WTC11 (cell line): Measurements from ENCODE around the gene RMND5B. TPM values are rescaled to one million over a fixed set of nuclear protein-coding genes. Genes with fewer than 3 reads are reported as not detected.

Source experiments
- ATAC-seq: fragments of 200-7000 bp; cut with Tn5 transposase; 2 replicates; pipeline ENCODE4 v1.10.0; 2021; ENCODE audit warnings: mild to moderate bottlenecking, moderate library complexity
- CTCF ChIA-PET: fragments of 300-600 bp; sonication (Branson Sonifier 250); formaldehyde crosslinking; loops from one replicate; lab custom pipeline; 2021; ENCODE audit warnings: antibody characterized with exemption; lab: Charles Lee
- POLR2A ChIA-PET: fragments of 350-600 bp; sonication (Branson Sonifier 250); formaldehyde crosslinking; loops from one replicate; lab custom pipeline; 2021; ENCODE audit warnings: antibody characterized with exemption; lab: Charles Lee
- DNase-seq: peaks from one replicate; pipeline ENCODE4 v3.0.0; 2021; ENCODE audit warnings: low spot score
- H3K27ac Mint-ChIP-seq: 2 replicates; pipeline ENCODE4 v1.8.0; 2021; ENCODE audit warnings: mixed read lengths
- H3K27me3 Mint-ChIP-seq: 2 replicates; pipeline ENCODE4 v1.8.0; 2021; ENCODE audit warnings: low read depth, mild to moderate bottlenecking, moderate library complexity, mixed read lengths
- H3K36me3 Mint-ChIP-seq: 2 replicates; pipeline ENCODE4 v1.8.0; 2021; ENCODE audit warnings: mixed read lengths
- H3K4me1 Mint-ChIP-seq: 2 replicates; pipeline ENCODE4 v1.8.0; 2022; ENCODE audit warnings: mixed read lengths
- H3K4me3 Mint-ChIP-seq: 2 replicates; pipeline ENCODE4 v1.8.0; 2021; ENCODE audit warnings: mild to moderate bottlenecking, moderate library complexity, mixed read lengths
- H3K9me3 Mint-ChIP-seq: 2 replicates; pipeline ENCODE4 v1.8.0; 2021; ENCODE audit warnings: mixed read lengths
- AFF4 ChIP-seq: sonication (generic); formaldehyde crosslinking; IDR thresholded peaks from 2 replicates; pipeline ENCODE4 v1.8.1; 2023; ENCODE audit warnings: mild to moderate bottlenecking, missing genetic modification reagents, borderline replicate concordance
- FOXP1 ChIP-seq: sonication (generic); formaldehyde crosslinking; IDR thresholded peaks from 2 replicates; pipeline ENCODE4 v1.8.0; 2022; ENCODE audit warnings: missing genetic modification reagents, mild to moderate bottlenecking, moderate library complexity, borderline replicate concordance
- JAZF1 ChIP-seq: fragments of 250-450 bp; sonication (Bioruptor Pico); IDR thresholded peaks from 2 replicates; pipeline ENCODE4 v1.9.0; 2021; ENCODE audit warnings: moderate library complexity, mild to moderate bottlenecking, inconsistent platforms
- MAX ChIP-seq: sonication (generic); formaldehyde crosslinking; IDR thresholded peaks from 2 replicates; pipeline ENCODE4 v1.8.0; 2022; ENCODE audit warnings: mild to moderate bottlenecking, missing genetic modification reagents
- MXD4 ChIP-seq: fragments of 250-450 bp; sonication (Bioruptor Pico); IDR thresholded peaks from 2 replicates; pipeline ENCODE4 v1.8.0; 2021; ENCODE audit warnings: mild to moderate bottlenecking, moderate library complexity, borderline replicate concordance
- NFYB ChIP-seq: sonication (generic); formaldehyde crosslinking; conservative IDR thresholded peaks from 2 replicates; pipeline ENCODE4 v1.8.0; 2022; ENCODE audit warnings: low read depth, missing genetic modification reagents
- NR1H2 ChIP-seq: sonication (generic); formaldehyde crosslinking; IDR thresholded peaks from 2 replicates; pipeline ENCODE4 v1.9.0; 2021; ENCODE audit warnings: mild to moderate bottlenecking, moderate library complexity, missing genetic modification reagents
- TEAD4 ChIP-seq: sonication (generic); formaldehyde crosslinking; IDR thresholded peaks from 2 replicates; pipeline ENCODE4 v1.8.0; 2022; ENCODE audit warnings: mild to moderate bottlenecking, missing genetic modification reagents
- USF1 ChIP-seq: sonication (generic); formaldehyde crosslinking; IDR thresholded peaks from 2 replicates; pipeline ENCODE4 v1.8.0; 2022; ENCODE audit warnings: mild to moderate bottlenecking, missing genetic modification reagents
- USF2 ChIP-seq: sonication (generic); formaldehyde crosslinking; IDR thresholded peaks from 2 replicates; pipeline ENCODE4 v1.8.1; 2023; ENCODE audit warnings: mild to moderate bottlenecking, missing genetic modification reagents, moderate library complexity
- ZBTB21 ChIP-seq: sonication (generic); formaldehyde crosslinking; IDR thresholded peaks from 2 replicates; pipeline ENCODE4 v1.8.1; 2023; ENCODE audit warnings: mild to moderate bottlenecking, missing genetic modification reagents, borderline replicate concordance
- ZNF232 ChIP-seq: sonication (generic); formaldehyde crosslinking; IDR thresholded peaks from 2 replicates; pipeline ENCODE4 v1.8.0; 2022; ENCODE audit warnings: mild to moderate bottlenecking, missing genetic modification reagents
- ZNF263 ChIP-seq: sonication (generic); formaldehyde crosslinking; IDR thresholded peaks from 2 replicates; pipeline ENCODE4 v1.8.1; 2022; ENCODE audit warnings: low read depth, mild to moderate bottlenecking, moderate library complexity, missing genetic modification reagents
- ZNF416 ChIP-seq: fragments of 250-450 bp; sonication (Bioruptor Pico); IDR thresholded peaks from 2 replicates; pipeline ENCODE4 v1.9.0; 2021; ENCODE audit warnings: mild to moderate bottlenecking, inconsistent platforms
- total RNA-seq: library from RNA; stranded (reverse); gene quantifications from 3 replicates; pipeline ENCODE4 v1.2.3, GENCODE V29; 2021

Gene RMND5B
- total RNA-seq, 1 experiment from 2014 or later = 93.3 TPM

GRCh38 chr5:178176791-178177190 is 46.0 kb downstream of the RMND5B start:
- POLR2A ChIA-PET = no interaction called here
- CTCF ChIA-PET = interaction anchor here (0.5 to 1.9 kb wide), 5 partner anchors 9 to 101 kb away, joined by 3 to 10 read pairs (median 9); partner anchors contain the start of gene HNRNPAB

GRCh38 chr5:178177569-178177968 is 46.8 kb downstream of the RMND5B start:
- ChIA-PET CTCF (interaction anchor here (0.5 to 1.9 kb wide), 17 partner anchors 8 to 753 kb away, joined by 3 to 10 read pairs (median 5); partner anchors contain the start of genes HNRNPAB, NHP2 and PHYKPL), POLR2A (interaction anchor here (1.0 kb wide), 2 partner anchors 15 to 26 kb away, joined by 3 read pairs; partner anchors contain the start of gene HNRNPAB)
- DNase-seq = peak; percentile 43
- TF ChIP-seq JAZF1 = no peak
- no peak for TF ChIP-seq ZBTB21 (CRISPR knock-in tag)
- TF ChIP-seq MAX (CRISPR knock-in tag) = 0 out of 2 replicates have a peak, but pooled peaks have one; percentile 30
- TF ChIP-seq USF1 = 0 out of 2 replicates have a peak, but pooled peaks have one; percentile 25
- 0 out of 2 replicates have a peak, but pooled peaks have one; percentile 19 for TF ChIP-seq FOXP1 (CRISPR knock-in tag)
- no peak for TF ChIP-seq ZNF263 (CRISPR knock-in tag)
- TF ChIP-seq NFYB = no peak
- no peak for TF ChIP-seq MXD4 (CRISPR knock-in tag)
- Mint-ChIP-seq H3K4me3 (no peak overlapping the region), H3K9me3 (peaks cover 3% of the 10 kb centered on the region; the same call in 1 of the 2 replicates), H3K36me3 (peaks cover 2% of the 10 kb centered on the region; the same call in 1 of the 2 replicates), H3K27me3 (no peaks in the 10 kb centered on the region; the same call in 1 of the 2 replicates), H3K4me1 (peaks cover 46% of the 10 kb centered on the region), H3K27ac (peak overlapping the region; percentile 60; the same call in 1 of the 2 replicates)
- peak; percentile 11 for ATAC-seq

More at GRCh38 chr5:178176791-178177190, 46.0 kb downstream of the RMND5B start:
- Mint-ChIP-seq H3K9me3 (peaks cover 3% of the 10 kb centered on the region; the same call in 1 of the 2 replicates), H3K4me1 (peaks cover 38% of the 10 kb centered on the region), H3K4me3 (no peak overlapping the region), H3K27me3 (no peaks in the 10 kb centered on the region; the same call in 1 of the 2 replicates), H3K36me3 (peaks cover 2% of the 10 kb centered on the region; the same call in 1 of the 2 replicates), H3K27ac (0 out of 2 replicates have a peak overlapping the region, but pooled peaks have one; percentile 74)
- TF ChIP-seq NR1H2 (CRISPR knock-in tag) (no peak), ZBTB21 (CRISPR knock-in tag) (no peak), NFYB (no peak), ZNF232 (CRISPR knock-in tag) (no peak), ZNF416 (no peak), USF2 (CRISPR knock-in tag) (no peak), TEAD4 (CRISPR knock-in tag) (no peak), AFF4 (CRISPR knock-in tag) (no peak)
- ATAC-seq (no peak), DNase-seq (no peak)
